DND-41 (cell line): ENCODE measurements around the gene MVK.

Experiments
- ATAC-seq: fragments of 200-7000 bp; cut with Tn5 transposase; 3 replicates; pipeline ENCODE4 v1.9.1; 2021; ENCODE audit warnings: low read depth; ENCODE audit not compliant: insufficient read depth
- DNase-seq: peaks from one replicate; pipeline ENCODE4 v3.0.0-alpha.2; 2020
- H2AFZ ChIP-seq: 2 replicates; pipeline ENCODE4 v1.6.0; 2012; ENCODE audit warnings: low read depth, low read length
- H3K27ac ChIP-seq: 2 replicates; pipeline ENCODE4 v1.5.1; 2012; ENCODE audit warnings: low read length, inconsistent platforms
- H3K27me3 ChIP-seq: fragments of 200-600 bp; sonication (generic); 2 replicates; pipeline ENCODE4 v1.6.0; 2012; ENCODE audit warnings: low read length, mild to moderate bottlenecking, inconsistent platforms; ENCODE audit not compliant: insufficient read depth, poor library complexity
- H3K36me3 ChIP-seq: 2 replicates; pipeline ENCODE4 v1.5.1; 2012; ENCODE audit warnings: low read length, inconsistent platforms; ENCODE audit not compliant: insufficient read depth
- H3K4me1 ChIP-seq: 2 replicates; pipeline ENCODE4 v1.5.1; 2012; ENCODE audit warnings: mild to moderate bottlenecking, low read length; ENCODE audit not compliant: insufficient read depth
- H3K4me2 ChIP-seq: 2 replicates; pipeline ENCODE4 v1.6.0; 2012; ENCODE audit warnings: mild to moderate bottlenecking, moderate library complexity, low read length, inconsistent platforms; ENCODE audit not compliant: insufficient read depth
- H3K4me3 ChIP-seq, 2 experiments: fragments of 200-600 bp in 1 of 2; shearing (Covaris generic) in 1 of 2; 2 replicates each; pipeline ENCODE4 v1.5.1; 2012 to 2016; ENCODE audit warnings: inconsistent platforms in 2 of 2, low read length in 2 of 2, mild to moderate bottlenecking in 2 of 2, low read depth in 1 of 2, moderate library complexity in 1 of 2
- H3K79me2 ChIP-seq: 2 replicates; pipeline ENCODE4 v1.6.0; 2012; ENCODE audit warnings: low read length, inconsistent platforms; ENCODE audit not compliant: insufficient read depth
- H3K9ac ChIP-seq: 2 replicates; pipeline ENCODE4 v1.6.0; 2012; ENCODE audit warnings: low read depth, mild to moderate bottlenecking, inconsistent platforms, low read length, moderate library complexity
- H3K9me3 ChIP-seq: 2 replicates; pipeline ENCODE4 v1.5.1; 2012; ENCODE audit warnings: low read length, moderate library complexity, mild to moderate bottlenecking, inconsistent platforms; ENCODE audit not compliant: insufficient read depth, severe bottlenecking
- H4K20me1 ChIP-seq: 2 replicates; pipeline ENCODE4 v1.6.0; 2012; ENCODE audit warnings: low read length; ENCODE audit not compliant: insufficient read depth
- EZH2 ChIP-seq: IDR thresholded peaks from 3 replicates; pipeline ENCODE4 v1.6.1; 2012; ENCODE audit warnings: borderline replicate concordance, low read depth, mild to moderate bottlenecking, moderate library complexity, low read length, inconsistent platforms; ENCODE audit not compliant: severe bottlenecking
- TF ChIP-seq, protein P1 (sequence below): IDR thresholded peaks from 2 replicates; pipeline ENCODE4 v1.5.1; 2012; ENCODE audit warnings: borderline replicate concordance, low read length, moderate library complexity, mild to moderate bottlenecking; ENCODE audit not compliant: poor library complexity, severe bottlenecking; ENCODE audit errors: extremely low read depth

MVK gene

DNA sequence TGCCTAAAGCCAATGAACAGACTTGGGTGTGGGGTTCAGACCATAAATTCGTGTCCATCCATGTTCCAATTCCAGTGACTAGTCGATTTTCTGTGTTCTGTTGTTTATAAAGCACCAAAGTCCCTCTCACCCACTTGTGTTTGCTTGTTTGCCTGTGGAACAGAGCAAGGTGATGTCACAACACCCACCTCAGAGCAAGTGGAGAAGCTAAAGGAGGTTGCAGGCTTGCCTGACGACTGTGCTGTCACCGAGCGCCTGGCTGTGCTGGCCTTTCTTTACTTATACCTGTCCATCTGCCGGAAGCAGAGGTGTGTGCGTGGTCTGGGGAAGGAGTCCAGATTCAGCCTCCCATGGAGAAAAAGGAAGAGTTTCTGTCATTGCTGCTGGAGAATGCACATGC is 6.0 kb downstream of the MVK start:
- H3K4me3 ChIP-seq: no peak overlapping the region
- peaks cover 75% of the 10 kb centered on the region for H3K36me3 ChIP-seq

DNA sequence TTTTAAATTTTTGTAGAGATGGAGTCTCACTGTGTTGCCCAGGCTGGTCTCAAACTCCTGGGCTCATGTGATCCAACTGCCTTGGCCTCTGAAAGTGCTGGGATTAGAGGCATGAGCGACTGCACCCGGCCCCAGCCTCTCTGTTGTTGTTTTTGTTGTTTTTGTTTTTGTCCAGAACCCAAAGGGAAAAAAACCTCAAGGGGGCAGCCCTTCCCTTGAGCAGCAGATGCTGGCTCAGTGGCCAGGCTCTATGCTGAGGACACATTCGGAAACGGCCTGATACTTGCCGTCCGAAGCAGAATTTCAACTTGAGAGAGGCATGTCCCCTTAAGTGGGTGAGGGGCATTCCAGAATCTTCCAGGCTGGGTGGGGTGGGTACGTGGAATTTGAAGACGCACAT is 6.7 kb downstream of the MVK start:
- H3K36me3 ChIP-seq: peaks cover 74% of the 10 kb centered on the region
- no peak for TF ChIP-seq EZH2
- TF ChIP-seq, protein P1, sequence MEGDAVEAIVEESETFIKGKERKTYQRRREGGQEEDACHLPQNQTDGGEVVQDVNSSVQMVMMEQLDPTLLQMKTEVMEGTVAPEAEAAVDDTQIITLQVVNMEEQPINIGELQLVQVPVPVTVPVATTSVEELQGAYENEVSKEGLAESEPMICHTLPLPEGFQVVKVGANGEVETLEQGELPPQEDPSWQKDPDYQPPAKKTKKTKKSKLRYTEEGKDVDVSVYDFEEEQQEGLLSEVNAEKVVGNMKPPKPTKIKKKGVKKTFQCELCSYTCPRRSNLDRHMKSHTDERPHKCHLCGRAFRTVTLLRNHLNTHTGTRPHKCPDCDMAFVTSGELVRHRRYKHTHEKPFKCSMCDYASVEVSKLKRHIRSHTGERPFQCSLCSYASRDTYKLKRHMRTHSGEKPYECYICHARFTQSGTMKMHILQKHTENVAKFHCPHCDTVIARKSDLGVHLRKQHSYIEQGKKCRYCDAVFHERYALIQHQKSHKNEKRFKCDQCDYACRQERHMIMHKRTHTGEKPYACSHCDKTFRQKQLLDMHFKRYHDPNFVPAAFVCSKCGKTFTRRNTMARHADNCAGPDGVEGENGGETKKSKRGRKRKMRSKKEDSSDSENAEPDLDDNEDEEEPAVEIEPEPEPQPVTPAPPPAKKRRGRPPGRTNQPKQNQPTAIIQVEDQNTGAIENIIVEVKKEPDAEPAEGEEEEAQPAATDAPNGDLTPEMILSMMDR: no peak

More for the DNA sequence above, 6.0 kb downstream of the MVK start:
- no peak overlapping the region for H3K27ac ChIP-seq
- H3K9ac ChIP-seq: no peak overlapping the region
- DNase-seq (no peak), ATAC-seq (no peak)
- peaks cover 11% of the 10 kb centered on the region for H3K79me2 ChIP-seq
- H3K27me3 ChIP-seq: no peaks in the 10 kb centered on the region
- 0 out of 2 replicates have a peak, but pooled peaks cover 8% of the 10 kb centered on the region for H4K20me1 ChIP-seq
- TF ChIP-seq EZH2: no peak
- TF ChIP-seq, protein P1: no peak
- no peak overlapping the region for H3K4me2 ChIP-seq
- peaks cover 8% of the 10 kb centered on the region for H3K4me1 ChIP-seq
- H2AFZ ChIP-seq: no peak overlapping the region
- no peaks in the 10 kb centered on the region for H3K9me3 ChIP-seq

DNA sequence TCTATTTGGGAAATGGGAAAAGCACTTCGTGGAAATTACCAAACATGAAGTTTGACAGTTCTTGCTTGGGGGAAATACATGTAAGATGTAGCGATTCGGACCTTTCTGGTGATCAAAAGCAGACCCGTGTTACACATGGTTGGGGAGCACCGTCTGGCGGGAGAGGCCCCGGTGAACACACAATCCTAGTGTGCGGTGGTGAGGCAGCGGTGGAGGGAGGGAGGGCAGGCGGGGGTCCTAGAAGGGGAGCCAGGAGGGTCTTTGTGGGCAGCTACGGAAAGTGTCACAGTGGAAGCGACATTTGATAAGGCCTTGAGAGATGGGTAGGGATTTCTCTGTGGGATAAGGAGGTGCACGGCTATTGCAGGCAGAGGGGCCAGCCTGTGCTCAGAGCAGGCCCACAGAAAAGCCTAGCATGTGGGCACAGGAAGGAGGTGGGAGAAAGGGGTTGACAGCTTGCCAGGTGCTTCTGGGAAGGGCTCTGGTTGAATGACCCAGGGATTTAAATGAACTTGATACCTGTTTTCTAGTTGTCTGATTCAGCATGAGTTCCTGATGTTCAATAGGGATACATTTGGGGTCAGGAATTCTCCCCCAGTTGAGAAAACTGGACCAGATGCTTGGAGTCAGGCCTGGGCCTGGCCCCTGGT is 7.2 kb downstream of the MVK start:
- Histone ChIP-seq H3K79me2 (no peaks in the 10 kb centered on the region), H3K4me3 (no peak overlapping the region), H3K27ac (no peak overlapping the region), H3K36me3 (peaks cover 70% of the 10 kb centered on the region), H3K9me3 (no peaks in the 10 kb centered on the region), H4K20me1 (0 out of 2 replicates have a peak, but pooled peaks cover 8% of the 10 kb centered on the region), H3K27me3 (no peaks in the 10 kb centered on the region), H3K4me1 (no peaks in the 10 kb centered on the region), H3K4me2 (no peak overlapping the region), H2AFZ (no peak overlapping the region), H3K9ac (no peak overlapping the region)
- ATAC-seq (no peak), DNase-seq (no peak)
- TF ChIP-seq EZH2: no peak
- TF ChIP-seq, protein P1: no peak

More for the DNA sequence above, 6.7 kb downstream of the MVK start:
- no peak overlapping the region for H3K9ac ChIP-seq
- H3K4me3 ChIP-seq: no peak overlapping the region
- H3K27me3 ChIP-seq: no peaks in the 10 kb centered on the region
- H3K9me3 ChIP-seq: no peaks in the 10 kb centered on the region
- ATAC-seq (no peak), DNase-seq (no peak)
- H3K4me2 ChIP-seq: no peak overlapping the region
- H3K79me2 ChIP-seq: peaks cover 4% of the 10 kb centered on the region
- peaks cover 2% of the 10 kb centered on the region; the same call in 1 of the 2 replicates for H3K4me1 ChIP-seq
- H2AFZ ChIP-seq: no peak overlapping the region
- 0 out of 2 replicates have a peak, but pooled peaks cover 8% of the 10 kb centered on the region for H4K20me1 ChIP-seq
- H3K27ac ChIP-seq: no peak overlapping the region
